Hematopoietic multipotent progenitor cell treated with erythropoietin and hydrocortisone succinate and interleukin-3 and kit ligand, for 4 days (in vitro differentiated cells): ENCODE results near the gene SERPINH1.
"Not testable (repeated sequence)": the region's sequence is repeated elsewhere in the genome, so short reads cannot be mapped to it uniquely, and the experiment has no call there.

Experiments
- DNase-seq: peaks from one replicate; pipeline ENCODE4 v3.0.0-alpha.2; 2015

SERPINH1 gene

GRCh38 chr11:75578977-75579376, 16.9 kb downstream of the SERPINH1 start:
- DNase-seq = no peak

- DNase-seq = no peak
These were observed 17.8 kb downstream of the SERPINH1 start for GRCh38 chr11:75579841-75580240.

GRCh38 chr11:75582506-75582894, 20.4 kb downstream of the SERPINH1 start:
- no peak for DNase-seq

- DNase-seq = peak; percentile 90
These were observed 21.1 kb downstream of the SERPINH1 start for GRCh38 chr11:75582895-75583717.

- DNase-seq = peak; percentile 70
These were observed 21.9 kb downstream of the SERPINH1 start for GRCh38 chr11:75583718-75584658.

- DNase-seq = not testable (repeated sequence)
These were observed 22.7 kb downstream of the SERPINH1 start for GRCh38 chr11:75584659-75585292.

- DNase-seq = no peak
These were observed 23.2 kb downstream of the SERPINH1 start for GRCh38 chr11:75585293-75585670.

GRCh38 chr11:75586395-75586794, 24.3 kb downstream of the SERPINH1 start:
- no peak for DNase-seq

GRCh38 chr11:75588051-75588481, 26.0 kb downstream of the SERPINH1 start:
- DNase-seq = no peak

- no peak for DNase-seq
These were observed 27.0 kb downstream of the SERPINH1 start for GRCh38 chr11:75589051-75589450.

- DNase-seq = peak; percentile 97
These were observed 27.9 kb downstream of the SERPINH1 start for GRCh38 chr11:75589933-75590332.

GRCh38 chr11:75591371-75591770, 29.3 kb downstream of the SERPINH1 start:
- peak; percentile 23 for DNase-seq

- DNase-seq = no peak
These were observed 29.9 kb downstream of the SERPINH1 start for GRCh38 chr11:75591966-75592365.

GRCh38 chr11:75592715-75593114, 30.7 kb downstream of the SERPINH1 start:
- no peak for DNase-seq

- no peak for DNase-seq
These were observed 31.3 kb downstream of the SERPINH1 start for GRCh38 chr11:75593286-75593915.

- DNase-seq = no peak
These were observed 32.2 kb downstream of the SERPINH1 start for GRCh38 chr11:75594211-75594610.

- peak; percentile 74 for DNase-seq
These were observed 33.4 kb downstream of the SERPINH1 start for GRCh38 chr11:75595429-75595828.

GRCh38 chr11:75596914-75597313, 34.9 kb downstream of the SERPINH1 start:
- DNase-seq = no peak

- DNase-seq = peak; percentile 69
These were observed 35.6 kb downstream of the SERPINH1 start for GRCh38 chr11:75597636-75598035.

GRCh38 chr11:75598264-75598663, 36.2 kb downstream of the SERPINH1 start:
- DNase-seq = no peak

GRCh38 chr11:75598900-75599299, 36.8 kb downstream of the SERPINH1 start:
- DNase-seq = no peak

- DNase-seq = no peak
These were observed 38.3 kb downstream of the SERPINH1 start for GRCh38 chr11:75600356-75600755.

GRCh38 chr11:75601494-75601893, 39.4 kb downstream of the SERPINH1 start:
- no peak for DNase-seq
